Nucleus accumbens (tissue), 56 donors: ENCODE measurements around the gene CSRNP2.
A peak's percentile ranks its signal among the peaks of the same experiment; 100 is the strongest.
"Not testable (repeated sequence)": the region's sequence is repeated elsewhere in the genome, so short reads cannot be mapped to it uniquely, and the experiment has no call there.

Source experiments
- DNase-seq, 56 donors: peaks; one replicate each; lab custom pipeline; 2025; lab: John Stamatoyannopoulos, UW

The CSRNP2 gene

GRCh38 chr12:51078866-51079265, 4.5 kb downstream of the CSRNP2 start:
- DNase-seq, result not testable (repeated sequence)

- not testable (repeated sequence) for DNase-seq
These were observed 5.0 kb downstream of the CSRNP2 start for GRCh38 chr12:51078346-51078745.

- DNase-seq, result peak in 28 of 56 donors; percentile 3 to 58 (median 20)
These were observed 5.5 kb downstream of the CSRNP2 start for GRCh38 chr12:51077930-51078329.

- peak in 7 of 56 donors; percentile 2 to 18 (median 6) for DNase-seq
These were observed 7.0 kb downstream of the CSRNP2 start for GRCh38 chr12:51076236-51076930.

- DNase-seq, result peak in 1 of 56 donors; percentile 2
These were observed 8.0 kb downstream of the CSRNP2 start for GRCh38 chr12:51075390-51075789.

GRCh38 chr12:51071663-51072062, 11.7 kb downstream of the CSRNP2 start:
- DNase-seq, result no peak

GRCh38 chr12:51070004-51070403, 13.4 kb downstream of the CSRNP2 start:
- no peak for DNase-seq

- no peak for DNase-seq
These were observed 15.6 kb downstream of the CSRNP2 start for GRCh38 chr12:51067771-51068170.

GRCh38 chr12:51067229-51067628, 16.2 kb downstream of the CSRNP2 start:
- DNase-seq, result no peak

- no peak for DNase-seq
These were observed 17.9 kb downstream of the CSRNP2 start for GRCh38 chr12:51065530-51065929.

- no peak for DNase-seq
These were observed 20.6 kb downstream of the CSRNP2 start for GRCh38 chr12:51062631-51063397.

GRCh38 chr12:51059086-51059485, 24.3 kb downstream of the CSRNP2 start:
- no peak for DNase-seq

GRCh38 chr12:51056242-51056641, 27.2 kb downstream of the CSRNP2 start:
- no peak for DNase-seq

- no peak for DNase-seq
These were observed 28.3 kb downstream of the CSRNP2 start for GRCh38 chr12:51055060-51055459.

- DNase-seq, result no peak
These were observed 31.6 kb downstream of the CSRNP2 start for GRCh38 chr12:51051787-51052186.

- DNase-seq, result no peak
These were observed 33.9 kb downstream of the CSRNP2 start for GRCh38 chr12:51049525-51049924.

GRCh38 chr12:51048661-51049251, 34.6 kb downstream of the CSRNP2 start:
- no peak for DNase-seq

GRCh38 chr12:51047655-51048540, 35.5 kb downstream of the CSRNP2 start, which contains the start of gene LETMD1:
Gene LETMD1, plus strand, starts transcription at chr12:51048327. Its CDS starts 30 bp downstream, at chr12:51048357.
- peak; percentile 75 to 99 (median 96) for DNase-seq

GRCh38 chr12:51036279-51036678, 47.1 kb downstream of the CSRNP2 start:
- DNase-seq, result no peak

GRCh38 chr12:51033457-51034089, 49.8 kb downstream of the CSRNP2 start:
- DNase-seq, result no peak
